Neural progenitor cell (in vitro differentiated cells): ENCODE data around the gene LAPTM4A. TPM values are rescaled to one million over a fixed set of nuclear protein-coding genes. Genes with fewer than 3 reads are reported as not detected.
A peak's percentile ranks its signal among the peaks of the same experiment; 100 is the strongest.

Source experiments
- DNase-seq: peaks from one replicate; pipeline ENCODE4 v3.0.0-alpha.2; 2016; ENCODE audit warnings: low spot score
- H2AFZ ChIP-seq: fragments of 200-600 bp; sonication (generic); replicated peaks from 2 replicates; pipeline ENCODE4 v1.6.1; 2016; ENCODE audit warnings: antibody characterized with exemption
- H3F3A ChIP-seq: fragments of 200-600 bp; sonication (generic); 2 replicates; pipeline ENCODE4 v1.6.1; 2016; ENCODE audit warnings: antibody characterized with exemption, low read depth
- H3K27ac ChIP-seq: fragments of 200-600 bp; sonication (generic); 2 replicates; pipeline ENCODE4 v1.5.1; 2016; ENCODE audit warnings: mild to moderate bottlenecking
- H3K27me3 ChIP-seq: fragments of 200-600 bp; sonication (generic); 2 replicates; pipeline ENCODE4 v1.6.1; 2016; ENCODE audit warnings: mild to moderate bottlenecking, moderate library complexity
- H3K36me3 ChIP-seq: fragments of 200-600 bp; sonication (generic); 2 replicates; pipeline ENCODE4 v1.5.1; 2016
- H3K4me1 ChIP-seq: fragments of 200-600 bp; sonication (generic); 2 replicates; pipeline ENCODE4 v1.6.1; 2016; ENCODE audit warnings: mixed run types
- H3K4me2 ChIP-seq: fragments of 200-600 bp; sonication (generic); 2 replicates; pipeline ENCODE4 v1.6.1; 2016
- H3K4me3 ChIP-seq: fragments of 200-600 bp; sonication (generic); 2 replicates; pipeline ENCODE4 v1.5.1; 2016
- H3K79me2 ChIP-seq: fragments of 200-600 bp; sonication (generic); 2 replicates; pipeline ENCODE4 v1.6.1; 2016; ENCODE audit warnings: low read depth
- H3K9ac ChIP-seq: fragments of 200-600 bp; sonication (generic); 2 replicates; pipeline ENCODE4 v1.6.1; 2016
- H3K9me3 ChIP-seq: fragments of 200-600 bp; sonication (generic); 2 replicates; pipeline ENCODE4 v1.5.1; 2016; ENCODE audit warnings: low read depth
- H4K20me1 ChIP-seq: fragments of 200-600 bp; sonication (generic); 2 replicates; pipeline ENCODE4 v1.6.1; 2016; ENCODE audit warnings: low read depth
- H3K27ac Mint-ChIP-seq: 3 replicates; pipeline ENCODE4 v1.8.0; 2021; ENCODE audit warnings: mixed read lengths
- H3K27me3 Mint-ChIP-seq: 2 replicates; pipeline ENCODE4 v1.8.0; 2022; ENCODE audit warnings: low read depth, mild to moderate bottlenecking, inconsistent platforms, moderate library complexity, mixed read lengths; ENCODE audit not compliant: insufficient read depth
- H3K36me3 Mint-ChIP-seq: 3 replicates; pipeline ENCODE4 v1.8.0; 2021; ENCODE audit warnings: mixed read lengths
- H3K4me1 Mint-ChIP-seq: 3 replicates; pipeline ENCODE4 v1.8.0; 2021; ENCODE audit warnings: mixed read lengths
- H3K4me3 Mint-ChIP-seq: 3 replicates; pipeline ENCODE4 v1.8.0; 2021; ENCODE audit warnings: mild to moderate bottlenecking, moderate library complexity, mixed read lengths
- H3K9me3 Mint-ChIP-seq: 3 replicates; pipeline ENCODE4 v1.8.0; 2020; ENCODE audit warnings: mixed read lengths
- EZH2 ChIP-seq: fragments of 200-600 bp; sonication (generic); IDR thresholded peaks from 2 replicates; pipeline ENCODE4 v1.6.1; 2017; ENCODE audit warnings: antibody characterized with exemption, mild to moderate bottlenecking, moderate library complexity
- EZH2phosphoT487 ChIP-seq: fragments of 200-600 bp; sonication (generic); IDR thresholded peaks from 2 replicates; pipeline ENCODE4 v1.6.1; 2017; ENCODE audit warnings: antibody characterized with exemption
- total RNA-seq: library from RNA; depleted of rRNA; stranded (reverse); fragments of >200 nt; gene quantifications from 2 replicates; pipeline ENCODE4 v1.2.3, GENCODE V29; 2015; ENCODE audit warnings: low replicate concordance
- TF ChIP-seq, protein P1 (sequence below): fragments of 200-600 bp; sonication (generic); IDR thresholded peaks from 2 replicates; pipeline ENCODE4 v1.5.1; 2017; ENCODE audit warnings: antibody characterized with exemption, mild to moderate bottlenecking

The LAPTM4A gene
- total RNA-seq, 1 donor from 2014 or later: 205 TPM

DNA sequence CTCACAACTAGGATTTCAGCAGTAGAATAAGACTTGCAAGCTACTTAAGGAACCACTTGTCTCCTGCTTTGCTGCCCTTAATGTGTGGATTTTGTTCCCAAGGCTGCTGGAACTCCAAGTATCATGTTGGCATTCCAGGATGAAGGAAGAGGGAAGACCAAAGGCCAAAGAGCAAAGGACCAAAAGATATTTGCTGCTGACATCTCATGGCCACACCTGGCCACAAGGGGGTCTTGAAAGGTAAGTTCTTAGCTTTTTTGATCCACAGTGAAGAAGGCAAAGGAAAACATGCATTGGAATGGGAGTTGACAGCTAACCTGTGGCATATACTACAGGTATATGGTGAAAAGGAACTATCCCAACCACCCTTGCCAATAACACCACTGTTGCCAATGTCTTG is 35.1 kb downstream of the LAPTM4A start:
- Mint-ChIP-seq H3K4me1 (peaks cover 15% of the 10 kb centered on the region), H3K4me3 (no peak overlapping the region), H3K36me3 (peaks cover 4% of the 10 kb centered on the region), H3K27ac (no peak overlapping the region), H3K27me3 (peaks cover 12% of the 10 kb centered on the region), H3K9me3 (peaks cover 24% of the 10 kb centered on the region)
- H3K36me3 ChIP-seq: no peaks in the 10 kb centered on the region
- no peak overlapping the region for H2AFZ ChIP-seq
- TF ChIP-seq EZH2phosphoT487: no peak
- TF ChIP-seq, protein P1, sequence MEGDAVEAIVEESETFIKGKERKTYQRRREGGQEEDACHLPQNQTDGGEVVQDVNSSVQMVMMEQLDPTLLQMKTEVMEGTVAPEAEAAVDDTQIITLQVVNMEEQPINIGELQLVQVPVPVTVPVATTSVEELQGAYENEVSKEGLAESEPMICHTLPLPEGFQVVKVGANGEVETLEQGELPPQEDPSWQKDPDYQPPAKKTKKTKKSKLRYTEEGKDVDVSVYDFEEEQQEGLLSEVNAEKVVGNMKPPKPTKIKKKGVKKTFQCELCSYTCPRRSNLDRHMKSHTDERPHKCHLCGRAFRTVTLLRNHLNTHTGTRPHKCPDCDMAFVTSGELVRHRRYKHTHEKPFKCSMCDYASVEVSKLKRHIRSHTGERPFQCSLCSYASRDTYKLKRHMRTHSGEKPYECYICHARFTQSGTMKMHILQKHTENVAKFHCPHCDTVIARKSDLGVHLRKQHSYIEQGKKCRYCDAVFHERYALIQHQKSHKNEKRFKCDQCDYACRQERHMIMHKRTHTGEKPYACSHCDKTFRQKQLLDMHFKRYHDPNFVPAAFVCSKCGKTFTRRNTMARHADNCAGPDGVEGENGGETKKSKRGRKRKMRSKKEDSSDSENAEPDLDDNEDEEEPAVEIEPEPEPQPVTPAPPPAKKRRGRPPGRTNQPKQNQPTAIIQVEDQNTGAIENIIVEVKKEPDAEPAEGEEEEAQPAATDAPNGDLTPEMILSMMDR: peak; percentile 11
- no peak overlapping the region for H3K4me3 ChIP-seq
- H3K9ac ChIP-seq: no peak overlapping the region
- no peak overlapping the region for H3K27ac ChIP-seq
- peaks cover 12% of the 10 kb centered on the region for H3K4me1 ChIP-seq
- H3K79me2 ChIP-seq: no peaks in the 10 kb centered on the region
- H3K9me3 ChIP-seq: no peaks in the 10 kb centered on the region
- H4K20me1 ChIP-seq: peaks cover 2% of the 10 kb centered on the region
- DNase-seq: no peak
- H3K4me2 ChIP-seq: no peak overlapping the region
- H3F3A ChIP-seq: peaks cover 20% of the 10 kb centered on the region
- H3K27me3 ChIP-seq: peaks cover 36% of the 10 kb centered on the region

DNA sequence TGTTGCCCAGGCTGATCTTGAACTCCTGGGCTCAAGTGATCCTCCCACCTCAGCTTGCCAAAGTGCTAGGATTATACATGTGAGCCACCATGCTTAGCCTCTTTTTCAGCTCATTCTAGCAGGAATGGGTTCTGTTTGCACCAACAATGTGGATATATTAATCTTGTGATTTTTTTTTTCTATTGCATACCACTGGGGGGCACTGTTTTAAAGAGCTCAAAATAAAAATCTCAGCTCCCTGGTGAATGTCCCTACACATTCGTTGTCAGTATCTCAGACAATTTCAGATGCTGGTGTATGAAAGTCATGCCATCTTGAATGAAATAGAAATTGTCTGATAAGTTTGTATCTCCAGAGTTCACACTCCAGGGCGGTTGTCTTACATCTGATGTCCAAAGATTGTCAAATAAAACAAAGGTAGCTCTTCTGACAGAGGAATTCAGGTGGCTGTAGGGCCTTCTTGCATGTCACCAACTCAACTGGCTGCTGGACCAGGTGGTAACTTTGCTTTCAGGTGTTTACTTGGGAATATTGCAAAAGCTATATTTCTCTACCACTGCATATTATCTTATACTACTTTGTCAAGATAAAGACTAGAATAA is 35.8 kb downstream of the LAPTM4A start:
- Mint-ChIP-seq H3K4me1 (peaks cover 15% of the 10 kb centered on the region), H3K9me3 (peaks cover 20% of the 10 kb centered on the region), H3K4me3 (no peak overlapping the region), H3K36me3 (peaks cover 4% of the 10 kb centered on the region), H3K27ac (no peak overlapping the region), H3K27me3 (peaks cover 17% of the 10 kb centered on the region)
- no peak overlapping the region for H3K27ac ChIP-seq
- peaks cover 44% of the 10 kb centered on the region for H3K27me3 ChIP-seq
- no peaks in the 10 kb centered on the region for H3K9me3 ChIP-seq
- TF ChIP-seq, protein P1: peak; percentile 72
- TF ChIP-seq EZH2: no peak
- H3F3A ChIP-seq: peaks cover 22% of the 10 kb centered on the region
- H3K9ac ChIP-seq: no peak overlapping the region
- no peak overlapping the region for H2AFZ ChIP-seq
- H3K4me1 ChIP-seq: peaks cover 12% of the 10 kb centered on the region
- no peaks in the 10 kb centered on the region for H3K36me3 ChIP-seq
- DNase-seq: peak; percentile 46
- no peak overlapping the region for H3K4me3 ChIP-seq
- H3K79me2 ChIP-seq: no peaks in the 10 kb centered on the region
- no peak overlapping the region for H3K4me2 ChIP-seq
- peaks cover 2% of the 10 kb centered on the region for H4K20me1 ChIP-seq

DNA sequence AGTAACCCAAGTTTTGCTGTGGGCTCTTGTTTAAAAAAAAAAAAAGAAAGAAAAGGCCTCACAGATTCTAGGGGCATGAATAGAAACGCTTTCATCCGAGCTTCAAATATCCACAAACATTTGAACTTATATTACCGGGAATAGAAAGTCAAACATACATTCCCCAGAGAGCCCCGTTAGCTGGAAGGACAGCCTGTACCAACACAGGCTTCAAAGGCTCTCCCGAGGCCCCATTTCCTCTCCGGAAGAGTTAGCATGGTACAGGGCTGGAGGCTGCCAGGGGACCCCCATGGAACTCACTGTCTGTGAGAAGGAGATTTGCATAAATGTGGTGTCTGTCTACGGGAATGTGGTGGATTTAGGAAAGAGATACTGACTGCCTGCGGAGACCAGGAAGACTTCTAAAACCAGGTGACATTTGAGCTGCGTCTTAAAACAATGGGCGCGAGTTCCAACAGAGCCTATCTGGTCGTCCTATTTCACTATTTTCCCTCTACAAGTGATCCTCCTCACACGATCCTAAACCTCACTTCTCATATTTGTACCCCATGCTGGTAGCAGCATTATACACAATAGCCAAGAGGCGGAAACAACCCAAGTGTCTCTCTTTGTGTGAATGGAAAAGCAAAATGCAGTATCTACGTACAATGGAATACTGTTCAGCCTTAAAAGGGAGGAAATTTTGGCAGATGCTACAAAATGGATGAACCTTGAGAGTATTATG is 38.1 kb downstream of the LAPTM4A start:
- no peaks in the 10 kb centered on the region for H3K9me3 ChIP-seq
- peaks cover 12% of the 10 kb centered on the region for H3K4me1 ChIP-seq
- TF ChIP-seq EZH2phosphoT487 (no peak), EZH2 (no peak)
- TF ChIP-seq, protein P1: no peak
- no peak overlapping the region for H3K27ac ChIP-seq
- Mint-ChIP-seq H3K9me3 (peaks cover 11% of the 10 kb centered on the region), H3K4me3 (peak overlapping the region; percentile 85), H3K27me3 (peaks cover 17% of the 10 kb centered on the region), H3K27ac (no peak overlapping the region), H3K36me3 (peaks cover 3% of the 10 kb centered on the region), H3K4me1 (peaks cover 15% of the 10 kb centered on the region)
- H3K4me2 ChIP-seq: peak overlapping the region; percentile 98
- H3K36me3 ChIP-seq: no peaks in the 10 kb centered on the region
- no peaks in the 10 kb centered on the region for H3K79me2 ChIP-seq
- peak; percentile 37 for DNase-seq
- peaks cover 2% of the 10 kb centered on the region for H4K20me1 ChIP-seq
- peaks cover 22% of the 10 kb centered on the region for H3F3A ChIP-seq
- peak overlapping the region; percentile 91 for H2AFZ ChIP-seq
- no peak overlapping the region for H3K9ac ChIP-seq
- H3K4me3 ChIP-seq: peak overlapping the region; percentile 67
- peaks cover 60% of the 10 kb centered on the region for H3K27me3 ChIP-seq
